ENCODE results near the gene PKP3.
A peak's percentile ranks its signal among the peaks of the same experiment; 100 is the strongest.

PKP3 gene

GRCh38 chr11:441418-442274 lies 47.6 kb downstream of the PKP3 start, which contains the start of gene ANO9:
TSS of gene ANO9 (minus strand) at chr11:442011. CDS start at chr11:441926, 85 bp downstream.
- DNase-seq (ENCODE audit: insufficient read length, low spot score) (peak; percentile 96), FAIRE-seq (peak; percentile 79)

DNA sequence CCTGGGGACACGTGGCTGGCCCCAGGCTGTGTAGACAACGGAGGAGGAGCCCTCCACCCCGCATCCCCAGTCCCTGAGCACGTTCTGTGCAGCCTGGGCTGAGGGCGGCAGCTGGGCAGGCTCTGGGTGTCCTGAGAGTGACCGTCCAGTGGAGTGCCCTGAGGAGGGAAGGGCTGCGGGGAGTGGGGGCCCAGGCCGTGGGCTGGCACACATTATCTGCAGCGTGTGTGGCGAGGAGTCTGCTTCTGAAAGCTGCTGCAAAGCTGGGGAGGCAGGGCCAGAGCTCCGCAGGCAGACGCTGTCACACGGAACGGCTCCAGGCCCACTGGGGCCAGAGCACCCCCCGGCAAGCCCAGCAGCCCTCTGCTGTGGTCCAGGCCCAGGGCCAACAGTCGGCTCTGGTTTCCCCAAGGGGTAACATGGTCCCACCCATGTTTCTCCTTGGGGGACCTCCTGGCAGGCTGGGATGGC lies 48.6 kb downstream of the PKP3 start:
- DNase-seq (ENCODE audit: insufficient read length, low spot score) (no peak), FAIRE-seq (no peak)

- DNase-seq (ENCODE audit: insufficient read length, low spot score) (no peak), FAIRE-seq (no peak)
Observed at GRCh38 chr11:443542-444199, 49.7 kb downstream of the PKP3 start.

DNA sequence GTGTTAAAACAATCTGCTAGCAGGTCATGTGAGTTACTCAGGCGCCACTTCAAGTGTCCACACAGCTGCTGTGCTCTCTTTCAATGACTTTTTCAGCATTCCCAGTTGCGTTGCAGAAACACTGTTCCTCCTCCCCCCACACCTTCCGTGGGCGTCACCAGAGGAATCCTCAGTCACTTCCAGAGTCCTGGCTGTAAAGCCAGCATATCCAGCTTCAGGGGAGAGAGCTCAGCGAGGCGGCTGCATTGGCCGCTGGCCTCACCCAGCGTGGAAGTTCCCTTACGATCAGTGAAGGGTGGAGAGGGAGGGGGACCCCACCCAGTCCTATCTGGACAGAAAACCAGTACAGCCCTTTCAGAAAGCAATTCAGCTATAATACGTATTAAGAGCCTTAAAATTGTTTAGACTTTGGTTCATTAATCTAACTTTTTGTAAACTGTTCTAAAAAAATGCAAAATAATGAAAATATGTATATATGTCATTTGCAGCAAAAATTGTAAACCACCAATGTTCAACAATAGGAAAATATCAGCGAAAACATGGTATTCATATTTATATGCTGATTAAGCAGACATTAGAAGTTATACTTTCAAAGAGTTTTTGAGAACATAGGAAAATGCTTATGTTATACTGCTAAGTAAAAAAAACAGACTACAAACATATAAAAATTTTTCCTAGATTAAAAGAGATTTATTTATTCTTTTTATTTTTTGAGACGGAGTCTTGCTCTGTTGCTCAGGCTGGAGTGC lies 50.6 kb downstream of the PKP3 start:
- FAIRE-seq (no peak), DNase-seq (ENCODE audit: insufficient read length, low spot score) (no peak)

GRCh38 chr11:445765-446588 lies 52.0 kb downstream of the PKP3 start:
- FAIRE-seq, result no peak
- no peak for DNase-seq (ENCODE audit: insufficient read length, low spot score)

- no peak for FAIRE-seq
Observed at GRCh38 chr11:446891-447290, 52.9 kb downstream of the PKP3 start.

GRCh38 chr11:447923-448731 lies 54.1 kb downstream of the PKP3 start:
- FAIRE-seq (peak; percentile 95), DNase-seq (ENCODE audit: insufficient read length, low spot score) (peak; percentile 87)

More at GRCh38 chr11:446891-447290, 52.9 kb downstream of the PKP3 start:
- no peak for DNase-seq (ENCODE audit: insufficient read length, low spot score)

- DNase-seq (ENCODE audit: insufficient read length, low spot score), result peak; percentile 93
- FAIRE-seq, result peak; percentile 100
Observed at GRCh38 chr11:449889-450808, 56.1 kb downstream of the PKP3 start, which contains the start of gene PTDSS2. TSS of gene PTDSS2 (plus strand) at chr11:450279. CDS start at chr11:450456, 177 bp downstream.

DNA sequence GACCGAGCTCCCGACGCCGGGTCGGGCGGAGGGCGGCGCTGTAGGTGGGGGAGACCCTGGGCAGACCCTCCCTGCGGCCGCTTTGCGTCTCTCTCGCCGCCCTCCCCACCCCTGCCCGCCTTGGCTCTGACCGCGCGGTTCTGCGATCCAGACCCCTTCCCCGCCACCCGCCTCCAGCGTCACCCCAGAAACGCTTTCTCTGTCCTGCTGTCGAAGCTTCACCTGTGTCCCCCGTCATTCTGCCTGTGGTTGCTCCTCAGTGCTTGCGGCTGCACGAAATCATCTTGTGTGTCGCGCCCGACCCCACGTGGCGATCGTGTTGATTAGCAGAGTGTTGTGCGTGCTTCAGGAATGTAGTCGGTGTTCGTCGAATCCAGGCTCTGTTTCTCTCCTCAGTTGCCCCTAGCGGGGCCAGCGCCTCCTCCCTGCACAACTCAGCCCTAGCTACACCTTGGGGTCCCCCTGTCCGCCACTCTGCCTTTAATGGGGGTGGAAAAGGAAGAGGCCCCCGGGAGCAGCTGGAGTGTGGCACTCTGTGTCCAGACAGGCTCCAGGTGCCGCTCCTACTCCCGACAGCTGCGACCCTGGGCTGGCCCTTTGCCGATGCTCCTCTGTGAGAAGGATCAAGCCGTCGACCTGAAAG lies 56.9 kb downstream of the PKP3 start:
- FAIRE-seq (peak; percentile 73), DNase-seq (ENCODE audit: insufficient read length, low spot score) (no peak)

GRCh38 chr11:451738-452137 lies 57.7 kb downstream of the PKP3 start:
- no peak for FAIRE-seq

DNA sequence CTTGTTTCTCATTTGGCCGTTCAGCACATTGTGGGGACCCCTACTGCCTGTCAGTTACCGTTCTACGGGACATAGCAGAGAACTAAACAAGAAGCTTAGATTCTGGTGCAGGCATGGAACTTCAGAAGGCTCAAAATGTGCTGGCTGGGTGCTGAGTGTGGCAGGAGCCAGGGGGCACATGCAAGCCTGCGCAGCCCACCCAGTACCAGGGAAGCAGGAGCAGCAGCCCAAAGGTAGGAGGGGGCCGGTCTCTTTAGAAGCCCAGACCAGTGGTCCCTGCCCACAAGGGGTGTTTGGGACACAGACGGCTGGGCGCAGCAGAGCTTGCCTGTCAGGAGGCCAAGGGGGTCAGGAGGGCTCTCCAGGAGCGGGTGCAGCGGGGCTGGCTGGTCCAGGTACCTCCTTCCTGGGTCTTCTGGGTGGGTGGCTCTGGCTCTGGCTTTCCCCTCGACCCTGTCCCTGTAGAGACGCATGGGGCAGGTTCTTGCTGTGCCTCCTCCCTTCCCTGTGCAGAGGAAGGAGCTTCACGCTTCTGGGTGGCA lies 58.3 kb downstream of the PKP3 start:
- DNase-seq (ENCODE audit: insufficient read length, low spot score), result no peak
- FAIRE-seq, result no peak

More at GRCh38 chr11:451738-452137, 57.7 kb downstream of the PKP3 start:
- no peak for DNase-seq (ENCODE audit: insufficient read length, low spot score)

DNA sequence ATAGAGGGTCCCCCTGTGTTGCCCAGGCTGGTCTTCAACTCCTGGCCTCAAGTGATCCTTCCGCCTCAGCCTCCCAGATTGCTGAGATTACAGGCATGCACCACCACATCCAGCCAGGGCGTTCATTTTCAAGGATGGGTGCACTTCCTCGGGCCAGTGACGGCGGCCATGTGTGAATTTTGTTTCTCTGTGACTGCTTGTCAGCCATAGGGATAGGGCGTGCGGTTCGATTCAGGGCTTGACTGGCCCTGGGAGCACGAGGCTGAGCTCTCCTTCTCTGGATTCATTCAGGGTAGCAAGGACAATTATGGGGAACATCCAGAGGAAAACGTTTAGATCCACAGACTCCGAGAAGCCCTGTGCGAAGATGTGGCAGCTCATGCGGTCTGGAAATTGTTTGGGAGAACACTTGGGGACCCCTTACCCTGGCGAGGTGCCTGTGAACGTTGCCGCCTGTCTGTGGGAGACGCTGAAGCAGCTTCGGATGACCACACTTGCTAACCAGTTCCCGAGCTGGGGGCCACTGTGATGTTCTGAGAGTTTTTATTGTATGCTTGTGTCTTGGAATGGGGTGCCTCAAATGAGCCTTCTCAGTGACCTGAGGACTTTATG lies 59.0 kb downstream of the PKP3 start:
- DNase-seq (ENCODE audit: insufficient read length, low spot score) (no peak), FAIRE-seq (no peak)

GRCh38 chr11:453564-453963 lies 59.6 kb downstream of the PKP3 start:
- DNase-seq (ENCODE audit: insufficient read length, low spot score), result no peak
- no peak for FAIRE-seq

GRCh38 chr11:454043-454442 lies 60.0 kb downstream of the PKP3 start:
- no peak for DNase-seq (ENCODE audit: insufficient read length, low spot score)
- FAIRE-seq, result no peak

Data from GM19239 (cell line).